ENCODE results near the gene RALY. TPM values are rescaled to one million over a fixed set of nuclear protein-coding genes. Genes with fewer than 3 reads are reported as not detected.

RALY gene
- total and polyA plus RNA-seq, 2 donors (not counting 3 experiments of a cell fraction or from before 2014, with no cell fraction given) = 142 to 146 TPM

- DNase-seq (ENCODE audit: low read depth, low spot score) (no peak), FAIRE-seq (no peak)
- ChIA-PET CTCF (interaction anchor here (5.7 kb wide), 1 partner anchor 211 kb away, joined by 158 read pairs; no protein-coding TSS in a partner anchor), POLR2A (no interaction called here)
- intact Hi-C loops (cut with micrococcal nuclease) = loop anchor here (5.0 kb wide), 1 partner anchor 340 kb away; the partner anchor contains the start of gene ZNF341
- no peaks in the 10 kb centered on the region for H3K4me1 ChIP-seq (ENCODE audit: control insufficient read depth, extremely low read depth, insufficient read depth, low read length)
- H4K20me1 ChIP-seq (replicated peaks; ENCODE audit: control insufficient read depth, extremely low read depth, insufficient read depth, low read length) = no peaks in the 10 kb centered on the region
- peaks cover 0 to 23% of the 10 kb centered on the region in 2 experiments for H3K36me3 ChIP-seq (ENCODE audit: control insufficient read depth in 2 of 2, extremely low read depth in 1 of 2, insufficient read depth in 2 of 2, low read length in 2 of 2)
- H3K9ac ChIP-seq (replicated peaks; ENCODE audit: extremely low read depth, insufficient read depth, low read length) = no peak overlapping the region
- dilution Hi-C loops (cut with MboI; ENCODE audit: extremely low pct_ligation_motif_present, low sequenced_read_pairs) = no loop called here
- H2AFZ ChIP-seq (ENCODE audit: low read depth, low read length) = no peak overlapping the region
- H3K4me3 ChIP-seq (replicated peaks in 1 of 3; ENCODE audit: insufficient read depth in 1 of 3, low read depth in 1 of 3, low read length in 3 of 3) = no peak overlapping the region
- H3K27ac ChIP-seq (ENCODE audit: insufficient read depth, low read depth, low read length) = no peak overlapping the region
- H3K79me2 ChIP-seq (ENCODE audit: control insufficient read depth, insufficient read depth, low read length) = peaks cover 15% of the 10 kb centered on the region
- H3K9me1 ChIP-seq (replicated peaks; ENCODE audit: control insufficient read depth, extremely low read depth, insufficient read depth, low read length) = no peaks in the 10 kb centered on the region
- no peaks in the 10 kb centered on the region for H3K9me3 ChIP-seq (replicated peaks; ENCODE audit: control insufficient read depth, insufficient read depth, low read length)
- no TSS peak for BruUV-seq (replicated peaks)
- H3K4me2 ChIP-seq (ENCODE audit: insufficient read depth, low read length) = no peak overlapping the region
- TF ChIP-seq FOS (IDR thresholded peaks at IDR 0.05; ENCODE audit: borderline replicate concordance, insufficient read depth, low read length) (no peak), EZH2 (IDR thresholded peaks at IDR 0.05; ENCODE audit: borderline replicate concordance, low read depth, low read length, severe bottlenecking) (no peak), CTCF (IDR thresholded peaks at IDR 0.05; ENCODE audit: extremely low read depth in 1 of 2, insufficient read depth in 1 of 2, low read depth in 1 of 2, low read length in 2 of 2) (no peak), MYC (IDR thresholded peaks at IDR 0.05; ENCODE audit: low read depth, low read length) (no peak), GATA2 (IDR thresholded peaks at IDR 0.05; ENCODE audit: insufficient read depth, insufficient read length, low read depth, low read length) (no peak), POLR2A (IDR thresholded peaks at IDR 0.05; ENCODE audit: low read depth, low read length) (no peak), MAX (IDR thresholded peaks at IDR 0.05; ENCODE audit: insufficient read depth, insufficient read length) (no peak), JUN (IDR thresholded peaks at IDR 0.05; ENCODE audit: borderline replicate concordance, insufficient read depth, insufficient read length, low read depth) (no peak), POLR2AphosphoS5 (IDR thresholded peaks at IDR 0.05; ENCODE audit: insufficient read depth, low read depth, low read length) (no peak)
- no peaks in the 10 kb centered on the region for H3K27me3 ChIP-seq (ENCODE audit: control insufficient read depth in 2 of 2, insufficient read depth in 2 of 2, low read length in 2 of 2)
These were observed 78.4 kb downstream of the RALY start for GRCh38 chr20:34072076-34072475.

Data from endothelial cell of umbilical vein (primary cell).